K562 (cell line): ENCODE data around the gene KCNK1. TPM values are rescaled to one million over a fixed set of nuclear protein-coding genes. Genes with fewer than 3 reads are reported as not detected.

Source experiments
- ADNP ChIP-seq: fragments of 200-800 bp; sonication (Bioruptor generic); IDR thresholded peaks from 2 replicates; pipeline ENCODE4 v1.6.1; 2016; ENCODE audit warnings: missing genetic modification characterization, missing compliant biosample characterization
- BCLAF1 ChIP-seq, 2 experiments: fragments of 450-650 bp in 1 of 2; IDR thresholded peaks; 2 replicates each; pipeline ENCODE4 v1.6.1; 2011 to 2017; ENCODE audit warnings: low read depth in 2 of 2, antibody characterized with exemption in 1 of 2, borderline replicate concordance in 1 of 2, low read length in 1 of 2, mild to moderate bottlenecking in 1 of 2, mixed read lengths in 1 of 2; ENCODE audit not compliant: control insufficient read depth in 1 of 2
- BRD4 ChIP-seq: fragments of 200-600 bp; sonication (generic); IDR thresholded peaks from 2 replicates; pipeline ENCODE4 v1.6.1; 2017; ENCODE audit warnings: inconsistent platforms
- CBFB ChIP-seq: sonication (generic); formaldehyde crosslinking; IDR thresholded peaks from 2 replicates; pipeline ENCODE4 v1.4.0; 2020; ENCODE audit warnings: mild to moderate bottlenecking, missing genetic modification reagents
- CLOCK ChIP-seq: fragments of 250-450 bp; sonication (Bioruptor Pico); IDR thresholded peaks from 2 replicates; pipeline ENCODE4 v1.4.0; 2020; ENCODE audit warnings: mild to moderate bottlenecking, moderate library complexity, borderline replicate concordance
- EP300 ChIP-seq: IDR thresholded peaks from 2 replicates; pipeline ENCODE4 v1.6.1; 2012; ENCODE audit warnings: low read length, improper control_type of control experiment
- LARP7 ChIP-seq: fragments of 450-650 bp; IDR thresholded peaks from 2 replicates; pipeline ENCODE4 v1.6.1; 2016
- RCOR1 ChIP-seq, 2 experiments: IDR thresholded peaks; 2 replicates each; pipeline ENCODE4 v1.6.1; 2012; ENCODE audit warnings: low read depth in 2 of 2, low read length in 2 of 2, borderline replicate concordance in 1 of 2, improper control_type of control experiment in 1 of 2
- RFX5 ChIP-seq: IDR thresholded peaks from 2 replicates; pipeline ENCODE4 v1.6.1; 2011; ENCODE audit warnings: low read depth, mild to moderate bottlenecking, improper control_type of control experiment, low read length
- SAP30 ChIP-seq: fragments of 200-600 bp; sonication (generic); IDR thresholded peaks from 2 replicates; pipeline ENCODE4 v1.6.1; 2012; ENCODE audit warnings: borderline replicate concordance, low read depth, mild to moderate bottlenecking, moderate library complexity, low read length, control low read depth, inconsistent platforms; ENCODE audit not compliant: insufficient read depth, poor library complexity, severe bottlenecking
- SIN3B ChIP-seq: fragments of 450-650 bp; IDR thresholded peaks from 2 replicates; pipeline ENCODE4 v1.6.1; 2017; ENCODE audit warnings: low read depth, mild to moderate bottlenecking, moderate library complexity
- TCF3 ChIP-seq: sonication (generic); formaldehyde crosslinking; IDR thresholded peaks from 2 replicates; pipeline ENCODE4 v1.4.0; 2020; ENCODE audit warnings: mild to moderate bottlenecking, missing genetic modification reagents
- ZHX1 ChIP-seq: fragments of 150-350 bp; conservative IDR thresholded peaks from 2 replicates; pipeline ENCODE4 v1.6.1; 2014; ENCODE audit warnings: low read length
- ZNF282 ChIP-seq: sonication (generic); formaldehyde crosslinking; IDR thresholded peaks from 2 replicates; pipeline ENCODE4 v1.8.1; 2023; ENCODE audit warnings: missing genetic modification reagents
- ZNF518B ChIP-seq: fragments of 250-450 bp; sonication (Bioruptor Pico); IDR thresholded peaks from 2 replicates; pipeline ENCODE4 v1.5.0; 2021; ENCODE audit warnings: mild to moderate bottlenecking, moderate library complexity
- ZNF778 ChIP-seq: fragments of 450-650 bp; formaldehyde crosslinking; IDR thresholded peaks from 2 replicates; pipeline ENCODE4 v1.4.0; 2020; ENCODE audit warnings: mild to moderate bottlenecking, moderate library complexity
- polyA plus RNA-seq, 8 experiments: library from polyadenylated mRNA; depleted of rRNA in 4 of 8; stranded (reverse) in 5 of 8; unstranded in 3 of 8; fragments of >200 nt; fragmentation: Nextera tagmentation in 2 of 8; fragmentation: Illumina TruSeq in 1 of 8; extraction: Ambion mirVana in 2 of 8; extraction: Trizol in 1 of 8; gene quantifications; 2 replicates each; pipeline versions ENCODE4 v1.2.1 to v1.2.3, GENCODE V29; 2011 to 2014; ENCODE audit warnings: inconsistent platforms in 1 of 8, missing spikeins in 1 of 8
- total RNA-seq, 7 experiments: library from RNA; depleted of rRNA in 6 of 7; stranded (reverse); fragments of >200 nt in 6 of 7; fragmentation: Illumina TruSeq in 2 of 7; extraction: Trizol in 2 of 7; gene quantifications; 2 replicates each; pipeline versions ENCODE4 v1.2.1 to v1.2.3, GENCODE V29; 2011 to 2021; ENCODE audit warnings: low replicate concordance in 1 of 7

KCNK1 gene
- total and polyA plus RNA-seq, 9 of the 15 experiments (the other 6 are each of a cell fraction or from before 2014, with no cell fraction given): 3.1 to 22.7 (median 6.0) TPM

- peak; percentile 32; the same call in 1 of the 2 replicates for TF ChIP-seq TCF3 (CRISPR knock-in tag)
- TF ChIP-seq SIN3B: no peak
- no peak for TF ChIP-seq CBFB (CRISPR knock-in tag)
- TF ChIP-seq ZNF778 (CRISPR knock-in tag): no peak
- no peak for TF ChIP-seq ZNF282 (CRISPR knock-in tag)
- no peak for TF ChIP-seq BRD4
- no peak for TF ChIP-seq ZNF518B (CRISPR knock-in tag)
- TF ChIP-seq ZHX1: no peak
- peak; percentile 14; the same call in 1 of the 2 replicates for TF ChIP-seq EP300
- no peak for TF ChIP-seq ADNP (tag)
- TF ChIP-seq LARP7: no peak
- TF ChIP-seq CLOCK: no peak
- TF ChIP-seq RFX5: no peak
- TF ChIP-seq SAP30: no peak
- peak in 1 of 2 experiments; percentile 45; a peak in 2 of 4 replicates for TF ChIP-seq RCOR1 (IDR thresholded peaks at IDR 0.05; ENCODE audit: borderline replicate concordance in 1 of 2, low read depth in 2 of 2, low read length in 2 of 2)
- no peak for TF ChIP-seq BCLAF1 (IDR thresholded peaks at IDR 0.05; ENCODE audit: borderline replicate concordance in 1 of 2, control insufficient read depth in 1 of 2, low read depth in 2 of 2, low read length in 1 of 2)
Observed at GRCh38 chr1:233673947-233674431, 60.1 kb downstream of the KCNK1 start (continued).
